Activated CD4-positive, alpha-beta T cell treated with anti-CD3 and anti-CD28 coated beads for 24 hours (primary cell): ENCODE measurements around the gene SLC15A5.

Experiments used
- DNase-seq, 2 donors: peaks; one replicate each; pipeline ENCODE4 v3.0.0-alpha.2; 2020; ENCODE audit warnings: low read depth in 2 of 2

Gene SLC15A5

GRCh38 chr12:16260206-16260605, 17.3 kb downstream of the SLC15A5 start:
- DNase-seq = no peak

- DNase-seq = no peak
These were observed 18.5 kb downstream of the SLC15A5 start for GRCh38 chr12:16258963-16259362.

GRCh38 chr12:16246264-16246663, 31.2 kb downstream of the SLC15A5 start:
- DNase-seq = no peak

- no peak for DNase-seq
These were observed 32.3 kb downstream of the SLC15A5 start for GRCh38 chr12:16245209-16245608.

- no peak for DNase-seq
These were observed 33.7 kb downstream of the SLC15A5 start for GRCh38 chr12:16243487-16244412.

GRCh38 chr12:16241346-16241745, 36.1 kb downstream of the SLC15A5 start:
- DNase-seq = no peak

DNA sequence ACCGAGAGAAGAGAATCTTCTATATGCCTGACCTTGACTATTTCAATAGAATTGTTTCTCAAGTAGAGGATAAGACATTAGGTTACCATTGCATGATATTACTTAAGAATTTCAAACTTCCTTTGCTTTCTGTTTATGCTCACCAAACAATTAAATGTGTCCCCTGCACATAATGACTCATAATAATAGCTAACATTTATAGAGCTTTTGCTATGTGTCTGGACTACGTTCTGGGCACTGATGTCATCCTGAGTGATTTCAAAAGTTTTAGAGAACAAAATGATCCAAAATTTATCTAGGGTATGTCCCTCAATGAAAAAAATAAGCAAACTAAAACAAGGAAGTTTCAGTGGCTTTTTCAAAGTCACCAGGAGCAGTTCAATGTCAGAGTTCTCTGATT, 38.8 kb downstream of the SLC15A5 start:
- no peak for DNase-seq

- DNase-seq = no peak
These were observed 47.8 kb downstream of the SLC15A5 start for GRCh38 chr12:16229676-16230075.

GRCh38 chr12:16228067-16228466, 49.4 kb downstream of the SLC15A5 start:
- DNase-seq = no peak

GRCh38 chr12:16225692-16226091, 51.8 kb downstream of the SLC15A5 start:
- no peak for DNase-seq

DNA sequence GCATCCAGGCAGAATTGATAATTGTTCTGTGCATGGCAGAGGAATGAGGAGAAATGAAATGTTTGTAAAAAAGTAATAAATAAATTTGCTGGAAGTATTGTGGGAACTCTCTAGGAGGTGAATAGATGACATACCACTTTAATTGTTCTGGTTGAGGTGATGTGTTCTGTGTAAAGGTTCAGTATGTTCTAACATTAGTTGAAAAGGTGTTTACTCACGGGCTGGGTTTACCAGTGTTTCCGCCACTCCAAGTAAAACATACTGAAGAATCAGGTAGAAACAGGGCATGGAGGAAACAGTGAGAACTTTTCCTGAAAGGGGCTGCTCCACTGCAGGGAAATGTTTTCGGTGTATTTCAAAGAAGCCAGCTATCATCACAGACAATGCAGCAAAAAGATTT, 53.3 kb downstream of the SLC15A5 start:
- no peak for DNase-seq

- no peak for DNase-seq
These were observed 55.7 kb downstream of the SLC15A5 start for GRCh38 chr12:16221776-16222175.

- DNase-seq = no peak
These were observed 57.4 kb downstream of the SLC15A5 start for GRCh38 chr12:16220120-16220519.

DNA sequence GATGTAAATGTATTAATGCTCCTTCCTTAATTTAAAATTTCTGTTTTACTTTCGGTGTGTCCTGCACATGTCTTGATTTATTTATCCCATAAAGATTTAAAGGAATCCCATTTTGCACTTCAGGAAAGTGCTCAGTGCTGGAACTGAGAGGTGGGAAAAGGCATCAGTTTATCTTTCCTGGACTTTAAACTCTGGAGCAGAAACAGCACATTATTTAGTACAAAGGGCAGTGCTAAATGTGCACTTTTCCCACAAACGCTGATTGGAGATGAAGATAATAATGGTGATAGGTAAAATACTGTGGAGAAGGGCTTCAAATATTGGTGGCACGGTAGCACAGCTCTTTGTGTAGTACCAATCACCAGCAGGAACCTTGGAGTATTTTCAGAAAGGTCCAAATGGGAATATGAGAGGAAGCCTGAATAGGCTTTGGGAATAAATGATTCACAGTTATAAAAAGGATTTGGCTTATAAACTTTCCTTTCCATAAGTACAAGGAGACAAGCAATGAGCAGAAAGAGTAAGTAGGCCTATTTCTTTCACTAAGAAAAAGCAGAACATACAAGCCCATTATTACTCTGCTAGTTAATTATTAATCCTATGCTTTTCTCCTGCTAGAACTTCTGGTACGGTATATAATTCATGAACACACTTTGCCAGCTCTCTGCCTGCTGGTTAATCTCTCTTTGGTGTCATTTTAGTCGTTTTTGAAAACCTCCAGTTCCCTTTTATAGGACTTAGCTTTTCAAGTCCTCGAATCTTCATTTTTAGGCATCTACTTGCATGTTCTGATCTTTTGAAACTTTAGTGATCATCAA, 58.3 kb downstream of the SLC15A5 start:
- DNase-seq = no peak

GRCh38 chr12:16218234-16218633, 59.3 kb downstream of the SLC15A5 start:
- no peak for DNase-seq

DNA sequence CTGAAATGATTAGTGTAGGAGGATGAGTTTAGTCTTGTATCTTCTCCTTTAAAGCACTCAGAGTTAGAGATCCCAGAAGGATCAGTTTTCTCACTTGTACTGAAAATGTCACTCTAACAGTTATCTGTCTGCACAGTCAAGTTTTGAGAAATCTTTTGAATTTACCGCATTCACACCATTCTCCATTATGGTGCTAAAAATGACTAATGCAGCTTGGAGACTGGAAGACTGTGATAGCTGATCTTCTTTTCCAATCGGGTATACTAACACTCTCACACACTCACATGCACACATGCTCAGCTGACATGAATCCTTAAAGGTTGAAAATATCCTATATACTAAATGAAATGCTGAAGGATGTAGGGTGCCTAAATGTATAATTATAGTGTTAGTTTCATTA, 65.8 kb downstream of the SLC15A5 start:
- DNase-seq = no peak

GRCh38 chr12:16198884-16199283, 78.6 kb downstream of the SLC15A5 start:
- DNase-seq = no peak

GRCh38 chr12:16197600-16197999, 79.9 kb downstream of the SLC15A5 start:
- DNase-seq = no peak

DNA sequence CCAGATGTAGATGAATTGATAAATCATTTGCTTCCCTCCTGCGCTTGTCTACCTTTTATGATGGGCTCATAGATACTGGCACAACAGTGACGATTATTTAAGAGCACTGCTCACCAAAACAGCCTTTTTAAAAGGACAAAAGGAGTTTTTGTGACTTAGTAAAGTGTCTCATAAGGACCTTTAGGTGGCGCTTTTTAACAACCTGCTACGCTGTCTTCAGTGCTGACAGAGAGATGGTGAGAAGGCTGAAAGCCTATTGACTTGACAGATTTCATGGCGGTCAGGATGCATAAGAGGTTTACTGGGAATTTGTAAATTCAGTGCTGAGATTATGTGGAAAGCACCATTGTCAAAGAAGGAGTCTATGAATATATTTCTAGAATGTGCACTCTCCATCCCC, 87.6 kb downstream of the SLC15A5 start:
- DNase-seq = no peak

GRCh38 chr12:16187660-16188059, 89.8 kb downstream of the SLC15A5 start:
- no peak for DNase-seq

GRCh38 chr12:16184681-16185080, 92.8 kb downstream of the SLC15A5 start:
- no peak for DNase-seq

DNA sequence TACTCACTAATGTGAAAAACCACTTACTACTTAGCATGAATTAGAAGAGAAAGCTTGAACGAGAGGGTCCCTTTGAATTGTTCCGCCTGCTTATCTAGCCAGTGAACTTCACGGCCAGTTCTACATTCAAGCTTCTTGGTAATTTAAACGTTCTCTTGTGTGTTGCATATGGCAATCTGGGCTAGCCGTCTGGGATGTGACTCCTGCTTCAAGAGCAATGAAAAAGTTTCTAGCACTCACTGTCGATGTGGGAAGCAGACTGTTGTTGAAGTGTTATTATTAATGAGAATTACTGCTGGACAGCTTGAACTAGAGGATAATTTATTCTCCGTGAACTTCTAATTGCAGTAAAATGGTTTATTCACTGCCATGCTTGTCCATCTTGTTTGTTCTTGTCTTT, 93.9 kb downstream of the SLC15A5 start:
- no peak for DNase-seq

- no peak for DNase-seq
These were observed 101.6 kb downstream of the SLC15A5 start for GRCh38 chr12:16175840-16176239.
